NT2/D1 (cell line): ENCODE data around the gene FAM124B.

Source experiments
- SUZ12 ChIP-seq: IDR thresholded peaks from 2 replicates; pipeline ENCODE4 v1.6.1; 2011; ENCODE audit not compliant: insufficient read length, insufficient read depth; ENCODE audit errors: extremely low read depth
- YY1 ChIP-seq: IDR thresholded peaks from 2 replicates; pipeline ENCODE4 v1.6.1; 2011; ENCODE audit not compliant: insufficient read length, insufficient read depth
- ZNF274 ChIP-seq: IDR thresholded peaks from 2 replicates; pipeline ENCODE4 v1.6.1; 2011; ENCODE audit warnings: mild to moderate bottlenecking, low read depth, low read length

GRCh38 chr2:224386876-224387275 lies 15.0 kb downstream of the FAM124B start:
- TF ChIP-seq YY1 (no peak), SUZ12 (no peak), ZNF274 (no peak)
